Islet of Langerhans (tissue), 1 donor: ENCODE measurements around the gene ZCCHC7.
A peak's percentile ranks its signal among the peaks of the same experiment; 100 is the strongest.
"Not testable (repeated sequence)": the region's sequence is repeated elsewhere in the genome, so short reads cannot be mapped to it uniquely, and the experiment has no call there.

Source experiments
- FAIRE-seq: peaks from one replicate; lab custom pipeline; 2011; peaks lifted over from hg19 to GRCh38; lab: Jason Lieb, UNC

Gene ZCCHC7

DNA sequence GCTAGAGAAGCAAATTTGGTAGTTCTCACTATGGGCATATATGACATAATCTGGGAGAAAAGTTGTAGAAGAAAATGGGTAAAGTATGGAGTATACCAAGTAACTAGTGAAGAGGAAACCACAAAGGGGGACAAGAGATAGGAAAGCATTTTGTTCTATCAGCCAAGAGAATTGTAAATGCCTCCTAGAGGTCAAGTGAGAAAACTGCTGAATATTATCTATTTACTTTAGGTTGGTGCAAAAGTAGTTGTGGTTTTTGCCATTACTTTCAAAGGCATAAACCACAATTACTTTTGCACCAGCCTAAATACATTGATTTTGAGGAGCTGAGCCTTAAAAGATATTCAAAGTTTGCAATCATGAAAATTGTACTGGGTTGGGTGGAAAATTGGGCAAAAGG lies 175.4 kb downstream of the ZCCHC7 start:
- no peak for FAIRE-seq

DNA sequence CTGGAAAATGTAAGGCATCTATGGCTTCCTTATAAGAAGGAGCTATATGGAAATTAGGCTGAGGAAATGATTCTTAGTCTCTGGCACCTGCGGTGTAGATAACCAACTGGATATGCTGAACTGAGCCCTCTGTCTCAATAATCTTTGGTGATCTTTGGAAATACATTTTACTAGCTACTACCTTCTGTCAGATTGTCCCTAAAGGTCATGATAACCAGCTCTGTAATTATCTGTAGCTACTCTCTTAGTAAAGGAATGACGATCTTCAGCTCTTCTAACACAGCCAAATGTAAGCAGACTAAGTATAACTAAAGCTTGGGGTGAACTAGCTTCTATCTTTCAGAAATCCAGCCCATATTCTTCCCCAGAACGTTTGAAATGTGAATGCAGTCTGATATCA lies 177.2 kb downstream of the ZCCHC7 start:
- no peak for FAIRE-seq

DNA sequence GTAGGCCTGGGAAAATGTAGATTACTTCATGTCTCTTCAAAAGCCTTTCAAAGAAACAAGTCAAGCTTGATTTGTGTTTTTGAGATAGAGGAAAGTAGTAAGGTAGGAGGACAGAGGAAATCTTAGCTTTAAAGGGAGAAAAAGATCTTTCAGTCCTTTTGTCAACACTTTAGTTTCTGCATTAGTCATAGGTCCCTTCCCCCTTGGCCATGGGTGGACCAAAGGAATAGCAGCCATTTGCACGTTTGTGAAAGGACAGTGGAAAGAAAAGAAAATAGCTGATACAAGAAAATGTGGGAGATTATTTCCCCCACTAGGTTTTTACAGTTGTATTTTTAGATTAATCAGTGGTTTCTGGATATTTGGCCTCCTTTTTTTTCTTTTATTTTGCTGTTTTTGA lies 180.2 kb downstream of the ZCCHC7 start:
- no peak for FAIRE-seq

DNA sequence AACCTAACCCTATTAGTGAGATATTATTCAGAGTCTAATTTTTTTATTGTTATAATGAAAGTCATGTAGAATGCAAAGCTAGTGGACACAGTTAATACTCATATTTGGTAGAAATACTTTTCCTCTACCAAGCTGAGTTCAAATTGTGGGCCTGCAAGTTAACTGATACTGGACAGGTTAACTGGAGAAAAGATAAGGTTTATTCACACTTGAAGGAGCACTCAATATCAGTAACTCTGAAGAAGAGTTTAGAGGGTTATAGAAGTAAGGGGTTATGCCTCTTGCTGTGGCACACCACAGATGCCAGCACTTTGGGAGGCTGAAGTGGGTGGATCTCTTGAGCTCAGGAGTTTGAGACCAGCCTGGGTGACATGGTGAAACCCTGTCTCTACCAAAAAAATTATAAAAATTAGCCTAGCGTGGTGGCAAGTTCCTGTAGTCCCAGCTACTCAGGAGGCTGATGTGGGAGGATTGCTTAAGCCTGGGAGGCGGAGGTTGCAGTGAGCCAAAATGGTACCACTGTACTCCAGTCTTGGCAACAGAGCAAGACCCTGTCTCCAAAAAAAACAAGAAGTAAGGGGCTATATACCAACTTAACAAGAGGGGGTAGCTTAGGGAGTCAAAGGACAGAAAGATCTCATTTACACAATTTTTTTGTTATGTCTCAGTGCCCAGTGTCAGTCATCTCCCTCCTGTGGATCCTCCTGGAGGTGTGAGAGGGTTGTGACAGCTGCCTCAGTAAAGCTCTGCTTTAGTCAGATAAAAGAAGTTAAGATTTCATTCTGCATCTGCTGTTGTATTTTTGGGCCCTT lies 180.9 kb downstream of the ZCCHC7 start:
- no peak for FAIRE-seq

GRCh38 chr9:37301854-37302172 lies 181.4 kb downstream of the ZCCHC7 start:
- FAIRE-seq, result no peak

GRCh38 chr9:37302277-37302676 lies 181.9 kb downstream of the ZCCHC7 start:
- FAIRE-seq, result no peak

DNA sequence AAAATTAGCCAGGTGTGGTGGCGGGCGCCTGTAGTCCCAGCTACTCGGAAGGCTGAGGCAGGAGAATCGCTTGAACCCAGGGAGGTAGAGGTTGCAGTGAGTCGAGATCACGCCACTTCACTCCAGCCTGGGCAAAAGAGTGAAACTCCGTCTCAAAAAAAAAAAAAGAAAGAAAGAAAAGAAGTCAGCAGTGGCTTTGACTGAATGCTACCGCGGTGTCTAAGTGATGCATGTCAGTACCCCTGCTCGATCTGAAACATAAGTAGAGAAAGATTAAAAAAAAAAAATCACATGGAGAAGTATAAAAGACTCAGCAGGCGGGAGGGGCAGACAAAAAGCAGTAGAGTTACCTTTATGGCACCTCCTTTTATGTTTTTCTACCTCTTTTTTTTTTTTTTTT lies 182.9 kb downstream of the ZCCHC7 start:
- not testable (repeated sequence) for FAIRE-seq

GRCh38 chr9:37309136-37309535 lies 188.8 kb downstream of the ZCCHC7 start:
- FAIRE-seq, result no peak

DNA sequence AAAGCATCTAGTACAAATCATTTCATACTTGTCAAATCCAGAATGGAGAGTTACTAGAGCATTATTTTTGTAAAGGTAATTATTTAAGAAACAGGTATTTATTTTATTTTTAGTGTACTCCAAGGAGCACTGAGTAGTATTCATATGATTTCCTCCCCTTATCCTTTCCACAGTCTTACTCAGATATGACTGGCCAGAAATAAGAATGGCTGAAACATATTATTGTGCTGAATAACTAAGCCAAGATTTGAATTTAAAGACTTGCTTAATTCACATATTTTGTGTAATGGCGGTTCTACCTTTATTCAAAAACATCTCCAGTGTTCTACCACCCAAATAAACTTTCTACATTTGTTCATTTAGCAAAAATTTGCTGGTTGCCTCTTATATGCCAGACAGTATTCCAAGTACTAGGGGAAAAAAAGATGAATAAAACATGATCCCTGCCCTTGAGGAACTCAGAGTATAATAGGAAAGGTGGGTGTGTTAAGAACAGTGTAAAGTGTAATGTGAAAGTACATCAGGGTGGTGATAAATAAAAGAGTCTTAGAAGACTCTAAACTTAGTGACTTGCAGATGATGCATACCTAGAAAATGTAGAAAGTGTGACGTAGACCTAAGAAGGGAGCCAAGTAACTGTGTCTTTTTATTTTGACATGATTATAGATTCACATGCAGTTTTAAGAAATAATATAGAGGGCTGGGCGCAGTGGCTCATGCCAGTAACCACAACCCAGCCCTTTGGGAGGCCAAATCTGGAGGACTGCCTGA lies 191.7 kb downstream of the ZCCHC7 start:
- FAIRE-seq, result no peak

DNA sequence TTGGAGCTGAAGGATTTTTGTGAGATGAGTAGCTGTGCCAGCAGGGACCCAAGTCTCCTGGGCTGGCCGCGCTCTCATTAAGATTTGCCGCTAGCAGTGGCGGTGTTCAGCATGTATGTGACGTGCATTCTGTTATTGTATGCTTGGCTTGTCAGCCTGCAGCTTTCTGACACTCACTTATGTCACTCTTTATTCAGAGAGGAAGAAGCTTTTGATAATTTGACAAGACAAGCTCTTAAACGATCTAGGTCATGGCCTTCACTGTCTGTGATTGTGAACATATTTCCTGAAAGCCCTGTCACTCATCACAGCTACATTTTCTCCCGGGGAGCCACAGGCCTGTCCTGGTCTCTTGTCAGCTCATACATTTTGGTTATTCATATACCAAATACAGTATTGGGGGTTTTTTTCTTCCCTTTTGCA lies 203.9 kb downstream of the ZCCHC7 start:
- FAIRE-seq, result no peak

DNA sequence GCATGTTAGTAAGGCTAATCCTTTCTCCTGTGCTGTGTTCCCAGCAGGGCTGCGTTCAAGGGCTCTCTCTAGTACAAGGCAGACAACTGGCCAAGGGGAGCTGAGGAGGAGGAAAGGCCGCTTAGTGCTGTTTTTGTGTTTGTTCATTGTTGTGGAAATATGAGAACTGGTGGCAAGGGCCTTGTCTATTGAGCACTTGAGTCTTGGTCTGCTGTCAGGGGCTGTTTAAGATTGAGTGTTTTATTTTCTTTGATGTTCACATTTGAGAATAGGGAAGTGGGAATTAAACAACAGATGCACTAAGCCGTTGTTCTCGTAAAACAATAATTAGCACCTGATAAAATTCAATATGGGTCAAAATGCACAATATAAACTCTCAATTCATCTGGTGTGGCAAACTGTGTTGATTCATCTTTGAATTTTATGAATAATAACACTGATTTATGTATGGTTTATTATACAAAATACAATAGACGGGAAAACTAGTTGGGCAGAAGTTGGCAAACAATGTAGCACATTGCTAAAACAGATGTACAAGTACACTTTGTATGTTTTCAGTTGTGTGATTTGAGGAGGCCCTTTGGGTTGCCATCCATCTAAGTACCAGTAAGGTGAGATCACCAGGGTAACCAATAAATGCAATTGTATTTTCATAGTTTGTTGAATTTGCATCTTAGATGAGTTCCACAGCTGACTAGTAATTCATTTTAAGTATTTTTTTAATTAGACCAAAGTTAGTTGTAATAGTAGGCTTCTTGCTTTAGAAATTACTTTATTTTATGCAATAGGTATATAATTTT lies 204.5 kb downstream of the ZCCHC7 start:
- peak; percentile 61 for FAIRE-seq

GRCh38 chr9:37325778-37326177 lies 205.4 kb downstream of the ZCCHC7 start:
- peak; percentile 82 for FAIRE-seq

GRCh38 chr9:37327553-37327952 lies 207.2 kb downstream of the ZCCHC7 start:
- FAIRE-seq, result no peak

DNA sequence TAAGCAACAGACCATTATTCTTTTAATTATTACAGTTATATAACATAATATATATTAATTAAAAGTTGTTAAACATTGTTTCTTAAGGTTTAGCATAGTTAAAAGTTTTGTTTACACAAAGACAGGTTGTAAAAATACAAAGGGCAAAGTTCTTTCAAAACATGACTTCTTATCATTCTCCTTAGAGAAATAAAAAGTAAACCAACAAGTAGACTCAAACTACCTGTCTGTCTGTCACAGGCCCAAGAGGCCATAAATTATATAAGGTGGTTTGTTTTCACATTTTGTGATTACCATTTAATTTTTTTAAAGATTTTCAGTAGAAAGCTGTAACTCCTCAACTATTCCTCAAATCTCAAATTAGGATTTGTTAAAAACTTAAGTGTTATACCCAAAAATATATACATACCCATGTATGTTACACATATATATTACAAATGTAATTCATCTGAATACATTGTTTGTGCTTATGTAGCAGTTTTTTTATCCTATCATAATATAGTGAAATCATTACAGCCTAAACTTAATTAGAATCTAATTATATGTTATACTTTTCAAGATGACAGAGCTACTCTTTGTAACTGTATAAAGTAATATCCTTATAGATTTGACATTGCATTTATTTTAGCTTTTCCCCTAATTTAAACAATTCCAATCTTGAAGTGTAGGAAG lies 208.3 kb downstream of the ZCCHC7 start:
- FAIRE-seq, result no peak

GRCh38 chr9:37329576-37329975 lies 209.2 kb downstream of the ZCCHC7 start:
- no peak for FAIRE-seq

- FAIRE-seq, result no peak
These were observed 211.5 kb downstream of the ZCCHC7 start for GRCh38 chr9:37331871-37332270.

DNA sequence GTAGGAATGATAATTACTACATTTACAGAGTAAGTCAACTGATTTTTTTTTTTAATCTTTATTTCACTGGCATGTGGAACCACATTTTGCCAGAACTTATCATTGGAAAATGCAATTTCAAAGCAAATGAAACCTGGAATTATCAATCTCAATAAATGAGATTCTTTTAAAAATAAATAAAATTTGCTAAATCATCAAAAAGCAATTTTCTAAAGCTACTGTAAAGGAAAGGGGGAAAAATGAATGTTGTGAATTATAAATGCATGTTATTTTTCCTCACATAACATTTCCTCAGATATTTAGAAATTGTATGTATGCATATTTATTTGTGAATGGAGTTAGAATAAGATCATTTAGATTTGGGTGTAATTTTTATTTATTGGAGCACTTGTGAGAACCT lies 212.2 kb downstream of the ZCCHC7 start:
- FAIRE-seq, result no peak

GRCh38 chr9:37333288-37333687 lies 212.9 kb downstream of the ZCCHC7 start:
- FAIRE-seq, result no peak

DNA sequence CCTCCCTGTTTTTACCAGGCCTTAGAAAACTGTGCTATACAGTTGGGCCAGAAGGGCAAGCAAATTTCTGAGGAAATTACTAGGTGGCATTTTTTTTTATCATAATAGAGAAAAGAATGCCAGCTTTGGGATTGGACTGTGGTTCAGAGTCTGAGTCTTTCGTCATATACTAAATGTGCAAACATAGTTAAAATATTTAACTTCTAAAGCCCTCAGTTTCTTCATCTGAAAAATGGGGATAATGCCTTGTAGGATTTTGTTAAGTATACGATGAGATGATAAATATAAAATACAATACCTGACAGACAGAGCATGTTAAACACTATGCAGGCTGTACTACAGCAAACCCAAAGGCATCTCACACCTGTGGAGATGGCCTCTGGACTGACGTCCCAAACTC lies 214.9 kb downstream of the ZCCHC7 start:
- FAIRE-seq, result no peak

- no peak for FAIRE-seq
These were observed 215.8 kb downstream of the ZCCHC7 start for GRCh38 chr9:37336150-37336549.

- FAIRE-seq, result peak; percentile 60
These were observed 217.0 kb downstream of the ZCCHC7 start for GRCh38 chr9:37337301-37337890.

DNA sequence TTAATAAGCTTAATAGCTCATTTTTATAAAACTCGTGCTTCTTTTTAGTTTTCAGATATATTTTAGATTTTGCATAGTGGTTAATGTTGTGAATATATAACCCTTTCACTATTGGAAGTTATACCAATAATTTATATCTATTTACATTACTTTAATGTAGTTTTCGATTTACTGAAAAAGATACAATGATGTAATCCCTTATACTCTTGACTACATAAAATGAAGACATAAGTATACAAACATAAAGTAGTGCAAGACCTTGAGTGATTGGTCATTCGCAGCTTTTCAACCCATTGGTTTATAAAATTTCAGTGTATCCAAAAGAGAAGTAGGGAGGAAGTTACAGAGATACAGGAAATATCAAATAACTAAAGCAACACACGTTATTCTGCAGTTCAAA lies 217.8 kb downstream of the ZCCHC7 start:
- no peak for FAIRE-seq
